ENCODE measurements around the gene SCART1. TPM values are rescaled to one million over a fixed set of nuclear protein-coding genes. Genes with fewer than 3 reads are reported as not detected.

Gene SCART1
- total and polyA plus RNA-seq, 2 experiments from 2014 or later = 0.89 to 5.6 TPM

GRCh38 chr10:133473270-133473669 is 19.5 kb downstream of the SCART1 start:
- DNase-seq (ENCODE audit: low read depth in 1 of 2, low spot score in 1 of 2) = no peak

GRCh38 chr10:133474027-133474426 is 20.3 kb downstream of the SCART1 start:
- no peaks in the 10 kb centered on the region for H3K27me3 ChIP-seq
- no peak for DNase-seq (ENCODE audit: low read depth in 1 of 2, low spot score in 1 of 2)
- H3K36me3 ChIP-seq = no peaks in the 10 kb centered on the region
- H3K4me1 ChIP-seq (ENCODE audit: low read depth) = no peaks in the 10 kb centered on the region
- H3K4me3 ChIP-seq = no peak overlapping the region
- TF ChIP-seq, protein P1, sequence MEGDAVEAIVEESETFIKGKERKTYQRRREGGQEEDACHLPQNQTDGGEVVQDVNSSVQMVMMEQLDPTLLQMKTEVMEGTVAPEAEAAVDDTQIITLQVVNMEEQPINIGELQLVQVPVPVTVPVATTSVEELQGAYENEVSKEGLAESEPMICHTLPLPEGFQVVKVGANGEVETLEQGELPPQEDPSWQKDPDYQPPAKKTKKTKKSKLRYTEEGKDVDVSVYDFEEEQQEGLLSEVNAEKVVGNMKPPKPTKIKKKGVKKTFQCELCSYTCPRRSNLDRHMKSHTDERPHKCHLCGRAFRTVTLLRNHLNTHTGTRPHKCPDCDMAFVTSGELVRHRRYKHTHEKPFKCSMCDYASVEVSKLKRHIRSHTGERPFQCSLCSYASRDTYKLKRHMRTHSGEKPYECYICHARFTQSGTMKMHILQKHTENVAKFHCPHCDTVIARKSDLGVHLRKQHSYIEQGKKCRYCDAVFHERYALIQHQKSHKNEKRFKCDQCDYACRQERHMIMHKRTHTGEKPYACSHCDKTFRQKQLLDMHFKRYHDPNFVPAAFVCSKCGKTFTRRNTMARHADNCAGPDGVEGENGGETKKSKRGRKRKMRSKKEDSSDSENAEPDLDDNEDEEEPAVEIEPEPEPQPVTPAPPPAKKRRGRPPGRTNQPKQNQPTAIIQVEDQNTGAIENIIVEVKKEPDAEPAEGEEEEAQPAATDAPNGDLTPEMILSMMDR (IDR thresholded peaks at IDR 0.05; ENCODE audit: low read depth, low read length) = no peak
- H3K9me3 ChIP-seq (ENCODE audit: low read depth) = no peaks in the 10 kb centered on the region
- H3K27ac ChIP-seq = no peak overlapping the region

More at GRCh38 chr10:133473270-133473669, 19.5 kb downstream of the SCART1 start:
- Histone ChIP-seq H3K4me1 (ENCODE audit: low read depth) (no peaks in the 10 kb centered on the region), H3K4me3 (no peak overlapping the region), H3K36me3 (no peaks in the 10 kb centered on the region), H3K27me3 (no peaks in the 10 kb centered on the region), H3K9me3 (ENCODE audit: low read depth) (no peaks in the 10 kb centered on the region), H3K27ac (no peak overlapping the region)
- TF ChIP-seq, protein P1 (IDR thresholded peaks at IDR 0.05; ENCODE audit: low read depth, low read length) = no peak

GRCh38 chr10:133474665-133475424 is 21.1 kb downstream of the SCART1 start:
- Histone ChIP-seq H3K4me1 (ENCODE audit: low read depth) (no peaks in the 10 kb centered on the region), H3K36me3 (no peaks in the 10 kb centered on the region), H3K27me3 (no peaks in the 10 kb centered on the region), H3K9me3 (ENCODE audit: low read depth) (no peaks in the 10 kb centered on the region), H3K4me3 (no peak overlapping the region), H3K27ac (no peak overlapping the region)
- no peak for DNase-seq (ENCODE audit: low read depth in 1 of 2, low spot score in 1 of 2)
- TF ChIP-seq, protein P1 (IDR thresholded peaks at IDR 0.05; ENCODE audit: low read depth, low read length) = no peak

DNA sequence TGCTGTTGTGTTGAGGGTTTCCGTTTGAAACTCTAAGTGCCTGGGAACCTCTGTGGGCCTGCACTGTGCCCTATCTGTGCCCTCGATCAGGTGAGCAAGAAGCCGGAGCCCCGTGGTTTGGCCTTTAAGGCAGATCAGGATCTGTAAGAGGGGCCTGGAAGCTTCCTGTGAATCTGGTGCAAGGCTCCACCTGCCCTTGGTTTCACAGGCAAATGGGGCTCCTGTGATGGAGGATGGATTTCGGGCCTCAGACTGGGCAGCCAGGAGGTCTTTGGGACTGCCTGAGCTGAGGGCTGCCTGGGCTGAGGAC is 21.6 kb downstream of the SCART1 start:
- no peaks in the 10 kb centered on the region for H3K36me3 ChIP-seq
- no peak overlapping the region for H3K4me3 ChIP-seq
- no peak overlapping the region for H3K27ac ChIP-seq
- no peaks in the 10 kb centered on the region for H3K4me1 ChIP-seq (ENCODE audit: low read depth)
- H3K9me3 ChIP-seq (ENCODE audit: low read depth) = no peaks in the 10 kb centered on the region
- H3K27me3 ChIP-seq = no peaks in the 10 kb centered on the region
- DNase-seq (ENCODE audit: low read depth in 1 of 2, low spot score in 1 of 2) = no peak
- TF ChIP-seq, protein P1 (IDR thresholded peaks at IDR 0.05; ENCODE audit: low read depth, low read length) = no peak

GRCh38 chr10:133475821-133476640 is 22.3 kb downstream of the SCART1 start:
- no peaks in the 10 kb centered on the region for H3K9me3 ChIP-seq (ENCODE audit: low read depth)
- H3K36me3 ChIP-seq = no peaks in the 10 kb centered on the region
- H3K4me3 ChIP-seq = no peak overlapping the region
- TF ChIP-seq, protein P1 (IDR thresholded peaks at IDR 0.05; ENCODE audit: low read depth, low read length) = no peak
- no peak overlapping the region for H3K27ac ChIP-seq
- H3K27me3 ChIP-seq = no peaks in the 10 kb centered on the region
- no peak for DNase-seq (ENCODE audit: low read depth in 1 of 2, low spot score in 1 of 2)
- no peaks in the 10 kb centered on the region for H3K4me1 ChIP-seq (ENCODE audit: low read depth)

Data from cardiac muscle cell (in vitro differentiated cells and primary cell).